Body of pancreas (tissue), 4 donors: ENCODE data around the gene SLC22A23. TPM values are rescaled to one million over a fixed set of nuclear protein-coding genes. Genes with fewer than 3 reads are reported as not detected.

Experiments
- ATAC-seq: fragments of 150-250 bp; one replicate; pipeline ENCODE4 v1.9.1; 2016
- DNase-seq, 4 donors: peaks; one replicate each; pipeline ENCODE4 v3.0.0-alpha.2; 2019
- H3K27ac ChIP-seq, 4 donors: fragments of 200-600 bp; sonication (generic); 1 replicate in 3 of 4; 2 replicates in 1 of 4; pipeline versions ENCODE4 v1.5.1 to v1.6.1; 2016 to 2019; ENCODE audit warnings: mild to moderate bottlenecking in 1 of 4, mixed read lengths in 1 of 4, moderate library complexity in 1 of 4
- H3K27me3 ChIP-seq, 2 donors: fragments of 200-600 bp; sonication (generic); one replicate each; pipeline ENCODE4 v1.6.0; 2016; ENCODE audit warnings: mild to moderate bottlenecking in 1 of 2
- H3K36me3 ChIP-seq, 2 donors: fragments of 200-600 bp; sonication (generic); replicated peaks in 1 of 2; 2 replicates each; pipeline ENCODE4 v1.5.1; 2016; ENCODE audit warnings: low read depth in 2 of 2; ENCODE audit not compliant: insufficient read depth in 1 of 2
- H3K4me1 ChIP-seq: fragments of 200-600 bp; sonication (generic); one replicate; pipeline ENCODE4 v1.6.0; 2016
- H3K4me3 ChIP-seq, 2 donors: fragments of 200-600 bp; sonication (generic); 1 replicate in 1 of 2; 2 replicates in 1 of 2; pipeline ENCODE4 v1.5.1; 2016 to 2019
- H3K9me3 ChIP-seq, 3 donors: fragments of 200-600 bp; sonication (generic); 1 replicate in 2 of 3; 2 replicates in 1 of 3; pipeline ENCODE4 v1.5.1; 2016
- POLR2A ChIP-seq, 3 donors: fragments of 450-650 bp; IDR thresholded peaks; one replicate each; pipeline ENCODE4 v1.6.1; 2016; ENCODE audit warnings: antibody characterized with exemption in 3 of 3, mild to moderate bottlenecking in 2 of 3
- WGBS, 2 donors: methylation state at CpG; one replicate each; pipeline ENCODE4 v1.1.5; 2017; 5-methylcytosine and 5-hydroxymethylcytosine counted together
- intact Hi-C: fragments of 100-400 bp; cut with DNase I; formaldehyde crosslinking; loops from one replicate; pipeline ENCODE4 v1.15.1; 2023
- total RNA-seq, 2 donors: library from RNA; depleted of rRNA; stranded (reverse); fragments of >200 nt; gene quantifications; one replicate each; pipeline ENCODE4 v1.1.0, GENCODE V29; 2016
- TF ChIP-seq, protein P1 (sequence below), 7 experiments: fragments of 450-650 bp in 4 of 7; fragments of 200-600 bp in 3 of 7; sonication (generic) in 3 of 7; IDR thresholded peaks; one replicate each; pipeline ENCODE4 v1.5.1; 2016 to 2019; ENCODE audit warnings: antibody characterized with exemption in 7 of 7

The SLC22A23 gene
- total RNA-seq, 2 donors from 2014 or later = 20.4 to 32.2 TPM

DNA sequence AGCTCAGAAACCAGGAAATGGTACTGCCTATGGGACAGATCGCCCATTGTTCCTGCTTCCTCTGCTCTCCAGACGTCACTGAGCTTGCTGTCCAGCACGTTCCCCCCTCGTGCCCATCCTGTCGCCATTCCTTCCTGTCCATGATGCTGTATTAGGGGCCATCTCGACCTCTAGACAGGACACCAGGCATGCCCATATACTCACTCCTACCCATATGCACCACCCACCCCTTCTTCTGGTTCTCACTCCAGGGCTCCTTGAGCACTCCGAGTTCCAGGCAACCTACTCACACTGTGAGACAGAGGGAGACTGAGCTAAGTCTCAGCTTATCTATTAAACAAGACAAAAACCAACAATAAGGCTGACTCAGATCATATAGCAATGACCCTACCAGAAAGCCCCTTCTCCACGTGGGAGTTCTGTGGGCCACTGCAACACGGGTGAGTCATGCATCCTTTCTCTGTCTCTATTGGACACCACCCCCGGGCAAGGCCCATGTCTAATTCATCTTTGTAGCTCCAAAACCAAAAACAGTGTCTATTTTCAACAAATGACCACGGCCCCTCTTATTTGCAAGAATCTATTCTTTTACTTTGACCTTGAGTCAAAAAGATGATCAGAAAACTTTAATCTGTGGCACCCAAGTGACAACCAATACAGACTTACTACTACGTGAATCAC, 132.4 kb downstream of the SLC22A23 start:
- H3K4me1 ChIP-seq = peaks cover 42% of the 10 kb centered on the region
- peak overlapping the region in 3 of 4 donors; percentile 8 to 55 (median 47) for H3K27ac ChIP-seq
- H3K4me3 ChIP-seq = no peak overlapping the region
- intact Hi-C loops = no loop called here
- no peaks in the 10 kb centered on the region for H3K27me3 ChIP-seq
- DNase-seq = no peak
- peak in 1 of 3 donors; percentile 9 for TF ChIP-seq POLR2A (IDR thresholded peaks at IDR 0.05)
- TF ChIP-seq, protein P1, sequence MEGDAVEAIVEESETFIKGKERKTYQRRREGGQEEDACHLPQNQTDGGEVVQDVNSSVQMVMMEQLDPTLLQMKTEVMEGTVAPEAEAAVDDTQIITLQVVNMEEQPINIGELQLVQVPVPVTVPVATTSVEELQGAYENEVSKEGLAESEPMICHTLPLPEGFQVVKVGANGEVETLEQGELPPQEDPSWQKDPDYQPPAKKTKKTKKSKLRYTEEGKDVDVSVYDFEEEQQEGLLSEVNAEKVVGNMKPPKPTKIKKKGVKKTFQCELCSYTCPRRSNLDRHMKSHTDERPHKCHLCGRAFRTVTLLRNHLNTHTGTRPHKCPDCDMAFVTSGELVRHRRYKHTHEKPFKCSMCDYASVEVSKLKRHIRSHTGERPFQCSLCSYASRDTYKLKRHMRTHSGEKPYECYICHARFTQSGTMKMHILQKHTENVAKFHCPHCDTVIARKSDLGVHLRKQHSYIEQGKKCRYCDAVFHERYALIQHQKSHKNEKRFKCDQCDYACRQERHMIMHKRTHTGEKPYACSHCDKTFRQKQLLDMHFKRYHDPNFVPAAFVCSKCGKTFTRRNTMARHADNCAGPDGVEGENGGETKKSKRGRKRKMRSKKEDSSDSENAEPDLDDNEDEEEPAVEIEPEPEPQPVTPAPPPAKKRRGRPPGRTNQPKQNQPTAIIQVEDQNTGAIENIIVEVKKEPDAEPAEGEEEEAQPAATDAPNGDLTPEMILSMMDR (IDR thresholded peaks at IDR 0.05) = no peak
- peak; percentile 24 for ATAC-seq
- 68 to 80% methylated on average over 12 of the region's 12 CpGs for WGBS, 2 donors
- no peaks in the 10 kb centered on the region for H3K36me3 ChIP-seq
- H3K9me3 ChIP-seq = no peaks in the 10 kb centered on the region

DNA sequence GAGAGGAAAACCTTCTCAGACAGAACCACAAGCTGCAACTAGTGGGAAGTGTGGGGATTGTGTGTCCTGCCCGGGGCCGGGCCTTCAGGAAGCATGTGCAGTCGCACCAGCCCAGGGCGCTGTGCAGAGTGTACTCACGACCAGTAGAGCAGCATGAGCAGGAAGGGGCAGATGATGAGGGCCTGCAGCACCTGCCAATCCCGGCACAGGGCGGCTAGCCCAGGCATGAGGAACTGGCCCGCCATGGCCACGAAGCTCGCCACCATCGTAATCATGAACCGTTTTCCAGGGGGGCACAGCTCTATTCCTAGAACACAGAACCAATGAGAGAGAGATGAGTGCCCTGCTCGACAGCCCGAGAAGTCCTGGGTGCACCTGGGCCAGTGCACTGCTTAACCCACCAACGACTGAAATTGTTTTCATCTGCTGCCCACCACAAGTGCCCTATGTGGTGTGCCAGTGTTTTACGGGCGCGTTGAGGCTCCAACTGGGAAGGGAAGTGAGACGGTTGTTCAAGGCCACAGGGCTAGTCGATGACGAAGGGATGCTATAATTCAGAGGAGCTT, 133.1 kb downstream of the SLC22A23 start:
- TF ChIP-seq, protein P1 (IDR thresholded peaks at IDR 0.05) = no peak
- TF ChIP-seq POLR2A (IDR thresholded peaks at IDR 0.05) = no peak
- Histone ChIP-seq H3K36me3 (no peaks in the 10 kb centered on the region), H3K27me3 (no peaks in the 10 kb centered on the region), H3K27ac (peak overlapping the region in 3 of 4 donors; percentile 8 to 55 (median 35)), H3K9me3 (no peaks in the 10 kb centered on the region), H3K4me3 (no peak overlapping the region), H3K4me1 (peaks cover 35% of the 10 kb centered on the region)
- 84 to 88% methylated on average over 18 to 21 of the region's 21 CpGs for WGBS, 2 donors
- DNase-seq = no peak
- no peak for ATAC-seq
- intact Hi-C loops = no loop called here

DNA sequence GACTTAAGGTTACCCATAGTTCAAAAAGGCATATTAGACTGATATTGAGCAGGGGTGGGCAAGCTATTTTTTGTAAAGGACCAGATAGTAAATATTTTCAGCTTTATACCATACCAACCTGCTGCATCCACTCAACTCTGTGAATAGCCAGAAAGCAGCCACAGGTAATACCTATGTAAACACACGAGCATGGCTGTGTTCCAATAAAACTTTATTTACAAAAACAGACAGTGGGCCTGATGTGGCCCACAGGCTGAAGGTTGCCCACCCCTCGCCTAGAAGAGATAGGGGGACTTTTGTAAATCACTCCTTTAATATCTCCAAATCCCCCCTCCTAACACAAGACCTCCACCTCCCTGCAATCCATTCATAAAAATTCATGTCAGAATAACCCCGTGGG, 133.7 kb downstream of the SLC22A23 start:
- DNase-seq (no peak), ATAC-seq (no peak)
- no peak overlapping the region for H3K4me3 ChIP-seq
- H3K4me1 ChIP-seq = peaks cover 29% of the 10 kb centered on the region
- H3K27ac ChIP-seq = peak overlapping the region in 1 of 4 donors; percentile 35
- H3K9me3 ChIP-seq = no peaks in the 10 kb centered on the region
- intact Hi-C loops = no loop called here
- H3K27me3 ChIP-seq = no peaks in the 10 kb centered on the region
- 77 to 83% methylated on average over 3 of the region's 3 CpGs for WGBS, 2 donors
- H3K36me3 ChIP-seq = no peaks in the 10 kb centered on the region
- TF ChIP-seq POLR2A (IDR thresholded peaks at IDR 0.05) = no peak
- TF ChIP-seq, protein P1 (IDR thresholded peaks at IDR 0.05) = no peak

DNA sequence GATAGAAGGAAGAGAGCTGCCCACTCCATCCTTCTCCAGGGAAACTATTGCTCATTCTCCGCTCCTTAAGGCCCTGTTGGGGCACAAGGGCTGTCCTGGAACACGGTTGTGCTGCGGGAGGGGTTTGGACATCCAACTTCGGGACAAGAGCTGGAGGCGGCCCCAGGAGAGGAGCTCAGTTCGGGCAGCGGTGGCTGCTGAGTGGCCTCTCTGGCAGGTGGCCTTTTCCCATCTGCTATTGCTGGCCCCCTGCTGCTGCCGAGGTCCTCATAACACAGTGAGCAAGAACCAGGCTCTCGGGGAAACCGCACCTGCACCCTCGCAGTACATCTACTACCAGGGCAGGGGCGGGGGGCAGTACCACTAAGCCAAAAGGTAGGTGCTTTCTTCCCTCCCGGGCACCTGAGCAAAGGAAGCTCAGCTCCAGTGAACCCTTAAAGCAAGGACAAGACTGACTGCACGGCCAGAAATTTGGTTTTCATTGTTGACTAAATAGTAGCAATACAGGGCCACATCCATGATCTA, 134.4 kb downstream of the SLC22A23 start:
- H3K4me1 ChIP-seq = peaks cover 23% of the 10 kb centered on the region
- ATAC-seq (no peak), DNase-seq (no peak)
- H3K4me3 ChIP-seq = no peak overlapping the region
- WGBS, 2 donors = 82 to 88% methylated on average over 7 to 14 of the region's 14 CpGs
- no peaks in the 10 kb centered on the region for H3K27me3 ChIP-seq
- no peaks in the 10 kb centered on the region for H3K36me3 ChIP-seq
- no peak for TF ChIP-seq POLR2A (IDR thresholded peaks at IDR 0.05)
- TF ChIP-seq, protein P1 (IDR thresholded peaks at IDR 0.05) = no peak
- H3K27ac ChIP-seq = peak overlapping the region in 1 of 4 donors; percentile 21
- no peaks in the 10 kb centered on the region for H3K9me3 ChIP-seq
- intact Hi-C loops = no loop called here
